Fibroblast of lung (primary cell): Measurements from ENCODE around the gene MGST2.

Source experiments
- EZH2 ChIP-seq: IDR thresholded peaks from 2 replicates; pipeline ENCODE4 v1.5.1; 2012; ENCODE audit warnings: low read length, control low read depth, mild to moderate bottlenecking; ENCODE audit errors: missing control alignments
- TF ChIP-seq, protein P1 (sequence below), 2 donors: IDR thresholded peaks in 1 of 2; conservative IDR thresholded peaks in 1 of 2; 1 replicate in 1 of 2; 2 replicates in 1 of 2; pipeline ENCODE4 v1.5.1; 2011 to 2012; ENCODE audit warnings: low read length in 2 of 2, control low read depth in 1 of 2, inconsistent platforms in 1 of 2, low read depth in 1 of 2, mild to moderate bottlenecking in 1 of 2

DNA sequence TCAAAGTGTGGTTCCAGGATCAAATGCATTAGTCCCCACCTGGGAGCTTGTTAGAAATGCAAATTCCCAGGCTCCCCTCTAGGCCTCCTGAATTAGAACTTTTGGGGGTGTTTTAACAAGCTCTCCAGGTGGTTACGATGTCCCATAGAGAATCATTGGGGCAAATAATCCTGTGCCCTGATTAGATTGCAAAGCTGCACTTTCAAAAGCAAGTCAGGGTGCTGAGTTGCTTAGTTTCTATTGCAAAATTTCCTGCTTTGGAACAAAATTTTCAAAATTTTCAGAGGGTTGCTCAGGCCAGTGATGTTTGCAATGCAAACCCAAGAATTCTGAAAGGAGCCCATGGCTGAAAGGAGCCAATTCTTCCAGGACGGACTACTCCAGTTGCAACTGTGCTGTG, 71.0 kb downstream of the MGST2 start:
- TF ChIP-seq, protein P1, sequence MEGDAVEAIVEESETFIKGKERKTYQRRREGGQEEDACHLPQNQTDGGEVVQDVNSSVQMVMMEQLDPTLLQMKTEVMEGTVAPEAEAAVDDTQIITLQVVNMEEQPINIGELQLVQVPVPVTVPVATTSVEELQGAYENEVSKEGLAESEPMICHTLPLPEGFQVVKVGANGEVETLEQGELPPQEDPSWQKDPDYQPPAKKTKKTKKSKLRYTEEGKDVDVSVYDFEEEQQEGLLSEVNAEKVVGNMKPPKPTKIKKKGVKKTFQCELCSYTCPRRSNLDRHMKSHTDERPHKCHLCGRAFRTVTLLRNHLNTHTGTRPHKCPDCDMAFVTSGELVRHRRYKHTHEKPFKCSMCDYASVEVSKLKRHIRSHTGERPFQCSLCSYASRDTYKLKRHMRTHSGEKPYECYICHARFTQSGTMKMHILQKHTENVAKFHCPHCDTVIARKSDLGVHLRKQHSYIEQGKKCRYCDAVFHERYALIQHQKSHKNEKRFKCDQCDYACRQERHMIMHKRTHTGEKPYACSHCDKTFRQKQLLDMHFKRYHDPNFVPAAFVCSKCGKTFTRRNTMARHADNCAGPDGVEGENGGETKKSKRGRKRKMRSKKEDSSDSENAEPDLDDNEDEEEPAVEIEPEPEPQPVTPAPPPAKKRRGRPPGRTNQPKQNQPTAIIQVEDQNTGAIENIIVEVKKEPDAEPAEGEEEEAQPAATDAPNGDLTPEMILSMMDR (conservative IDR thresholded peaks at IDR 0.05 in 1 of 2, IDR thresholded peaks at IDR 0.05 in 1 of 2; ENCODE audit: low read depth in 1 of 2, low read length in 2 of 2) = no peak
- TF ChIP-seq EZH2 = no peak
